Liver (tissue), 3 donors: ENCODE measurements around the gene FAM204A.

Source experiments
- ATF3 ChIP-seq: IDR thresholded peaks from 2 replicates; pipeline ENCODE4 v1.6.1; 2016; ENCODE audit warnings: antibody characterized with exemption
- EGR1 ChIP-seq, 2 donors: IDR thresholded peaks; 2 replicates each; pipeline ENCODE4 v1.6.1; 2016 to 2018; ENCODE audit warnings: antibody characterized with exemption in 2 of 2, low read depth in 2 of 2
- FOXA1 ChIP-seq: IDR thresholded peaks from 2 replicates; pipeline ENCODE4 v1.6.1; 2016; ENCODE audit warnings: antibody characterized with exemption
- GABPA ChIP-seq, 2 donors: IDR thresholded peaks in 1 of 2; conservative IDR thresholded peaks in 1 of 2; 2 replicates each; pipeline ENCODE4 v1.6.1; 2016; ENCODE audit warnings: antibody characterized with exemption in 2 of 2, mild to moderate bottlenecking in 1 of 2, moderate library complexity in 1 of 2
- HNF4G ChIP-seq: IDR thresholded peaks from 2 replicates; pipeline ENCODE4 v1.6.1; 2016; ENCODE audit warnings: antibody characterized with exemption
- JUND ChIP-seq, 2 donors: IDR thresholded peaks; 2 replicates each; pipeline ENCODE4 v1.6.1; 2016; ENCODE audit warnings: antibody characterized with exemption in 2 of 2
- NR2F2 ChIP-seq: IDR thresholded peaks from 2 replicates; pipeline ENCODE4 v1.6.1; 2016; ENCODE audit warnings: antibody characterized with exemption
- RAD21 ChIP-seq, 2 donors: IDR thresholded peaks; 2 replicates each; pipeline ENCODE4 v1.6.1; 2016; ENCODE audit warnings: antibody characterized with exemption in 2 of 2, mild to moderate bottlenecking in 2 of 2
- RXRA ChIP-seq, 2 donors: IDR thresholded peaks; 2 replicates each; pipeline ENCODE4 v1.6.1; 2017 to 2018; ENCODE audit warnings: antibody characterized with exemption in 2 of 2, mild to moderate bottlenecking in 1 of 2
- SP1 ChIP-seq: IDR thresholded peaks from 2 replicates; pipeline ENCODE4 v1.6.1; 2018; ENCODE audit warnings: antibody characterized with exemption, mild to moderate bottlenecking
- TAF1 ChIP-seq: conservative IDR thresholded peaks from 2 replicates; pipeline ENCODE4 v1.6.1; 2016; ENCODE audit warnings: antibody characterized with exemption, mild to moderate bottlenecking
- ZBTB33 ChIP-seq: IDR thresholded peaks from 2 replicates; pipeline ENCODE4 v1.6.1; 2016; ENCODE audit warnings: antibody characterized with exemption
- TF ChIP-seq, protein P1 (sequence below): fragments of 150-350 bp; IDR thresholded peaks from 2 replicates; pipeline ENCODE4 v1.5.1; 2017; ENCODE audit warnings: improper control_type of control experiment, low read depth, low read length; ENCODE audit not compliant: missing input control
- TF ChIP-seq, protein P2 (sequence below): IDR thresholded peaks from 2 replicates; pipeline ENCODE4 v1.6.1; 2016; ENCODE audit warnings: antibody characterized with exemption, mild to moderate bottlenecking
- donor health status: healthy.
- donor health status: healthy.

DNA sequence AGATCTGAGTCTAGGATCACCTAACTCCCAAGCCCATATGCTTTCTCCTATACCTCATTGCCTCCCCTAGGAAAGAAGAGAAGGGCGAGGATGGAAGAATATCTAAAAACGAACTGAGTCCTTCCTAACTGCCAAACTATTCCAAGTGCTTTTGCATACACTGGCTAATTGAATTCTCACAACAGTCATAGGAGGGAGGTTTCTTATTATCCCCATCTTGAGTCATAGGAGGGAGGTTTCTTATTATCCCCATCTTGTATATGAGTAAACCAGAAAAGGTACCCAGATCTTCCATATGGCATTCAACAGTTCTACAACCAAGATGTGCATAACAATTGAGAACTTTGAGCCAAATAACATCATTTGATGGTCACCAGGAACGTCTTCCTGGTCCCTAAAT is 13.1 kb upstream of the FAM204A start:
- TF ChIP-seq, protein P1, sequence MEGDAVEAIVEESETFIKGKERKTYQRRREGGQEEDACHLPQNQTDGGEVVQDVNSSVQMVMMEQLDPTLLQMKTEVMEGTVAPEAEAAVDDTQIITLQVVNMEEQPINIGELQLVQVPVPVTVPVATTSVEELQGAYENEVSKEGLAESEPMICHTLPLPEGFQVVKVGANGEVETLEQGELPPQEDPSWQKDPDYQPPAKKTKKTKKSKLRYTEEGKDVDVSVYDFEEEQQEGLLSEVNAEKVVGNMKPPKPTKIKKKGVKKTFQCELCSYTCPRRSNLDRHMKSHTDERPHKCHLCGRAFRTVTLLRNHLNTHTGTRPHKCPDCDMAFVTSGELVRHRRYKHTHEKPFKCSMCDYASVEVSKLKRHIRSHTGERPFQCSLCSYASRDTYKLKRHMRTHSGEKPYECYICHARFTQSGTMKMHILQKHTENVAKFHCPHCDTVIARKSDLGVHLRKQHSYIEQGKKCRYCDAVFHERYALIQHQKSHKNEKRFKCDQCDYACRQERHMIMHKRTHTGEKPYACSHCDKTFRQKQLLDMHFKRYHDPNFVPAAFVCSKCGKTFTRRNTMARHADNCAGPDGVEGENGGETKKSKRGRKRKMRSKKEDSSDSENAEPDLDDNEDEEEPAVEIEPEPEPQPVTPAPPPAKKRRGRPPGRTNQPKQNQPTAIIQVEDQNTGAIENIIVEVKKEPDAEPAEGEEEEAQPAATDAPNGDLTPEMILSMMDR, result no peak
- no peak for TF ChIP-seq RXRA (IDR thresholded peaks at IDR 0.05)
- TF ChIP-seq GABPA (IDR thresholded peaks at IDR 0.05 in 1 of 2, conservative IDR thresholded peaks at IDR 0.05 in 1 of 2), result no peak
- no peak for TF ChIP-seq TAF1
- TF ChIP-seq EGR1 (IDR thresholded peaks at IDR 0.05; ENCODE audit: low read depth in 2 of 2), result no peak
- no peak for TF ChIP-seq SP1
- TF ChIP-seq FOXA1, result no peak
- no peak for TF ChIP-seq JUND (IDR thresholded peaks at IDR 0.05)
- TF ChIP-seq HNF4G, result no peak
- TF ChIP-seq NR2F2, result no peak
- TF ChIP-seq, protein P2, sequence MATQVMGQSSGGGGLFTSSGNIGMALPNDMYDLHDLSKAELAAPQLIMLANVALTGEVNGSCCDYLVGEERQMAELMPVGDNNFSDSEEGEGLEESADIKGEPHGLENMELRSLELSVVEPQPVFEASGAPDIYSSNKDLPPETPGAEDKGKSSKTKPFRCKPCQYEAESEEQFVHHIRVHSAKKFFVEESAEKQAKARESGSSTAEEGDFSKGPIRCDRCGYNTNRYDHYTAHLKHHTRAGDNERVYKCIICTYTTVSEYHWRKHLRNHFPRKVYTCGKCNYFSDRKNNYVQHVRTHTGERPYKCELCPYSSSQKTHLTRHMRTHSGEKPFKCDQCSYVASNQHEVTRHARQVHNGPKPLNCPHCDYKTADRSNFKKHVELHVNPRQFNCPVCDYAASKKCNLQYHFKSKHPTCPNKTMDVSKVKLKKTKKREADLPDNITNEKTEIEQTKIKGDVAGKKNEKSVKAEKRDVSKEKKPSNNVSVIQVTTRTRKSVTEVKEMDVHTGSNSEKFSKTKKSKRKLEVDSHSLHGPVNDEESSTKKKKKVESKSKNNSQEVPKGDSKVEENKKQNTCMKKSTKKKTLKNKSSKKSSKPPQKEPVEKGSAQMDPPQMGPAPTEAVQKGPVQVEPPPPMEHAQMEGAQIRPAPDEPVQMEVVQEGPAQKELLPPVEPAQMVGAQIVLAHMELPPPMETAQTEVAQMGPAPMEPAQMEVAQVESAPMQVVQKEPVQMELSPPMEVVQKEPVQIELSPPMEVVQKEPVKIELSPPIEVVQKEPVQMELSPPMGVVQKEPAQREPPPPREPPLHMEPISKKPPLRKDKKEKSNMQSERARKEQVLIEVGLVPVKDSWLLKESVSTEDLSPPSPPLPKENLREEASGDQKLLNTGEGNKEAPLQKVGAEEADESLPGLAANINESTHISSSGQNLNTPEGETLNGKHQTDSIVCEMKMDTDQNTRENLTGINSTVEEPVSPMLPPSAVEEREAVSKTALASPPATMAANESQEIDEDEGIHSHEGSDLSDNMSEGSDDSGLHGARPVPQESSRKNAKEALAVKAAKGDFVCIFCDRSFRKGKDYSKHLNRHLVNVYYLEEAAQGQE, result no peak
- no peak for TF ChIP-seq RAD21 (IDR thresholded peaks at IDR 0.05)
- no peak for TF ChIP-seq ATF3
- no peak for TF ChIP-seq ZBTB33
